Stomach (tissue), 4 donors: ENCODE measurements around the gene SPHK1.

Experiments used
- CTCF ChIP-seq, 7 experiments: fragments of 450-650 bp in 4 of 7; fragments of 200-600 bp in 3 of 7; sonication (generic) in 3 of 7; IDR thresholded peaks; one replicate each; pipeline ENCODE4 v1.5.1; 2016 to 2019; ENCODE audit warnings: antibody characterized with exemption in 7 of 7, control low read depth in 2 of 7, mild to moderate bottlenecking in 1 of 7
- EP300 ChIP-seq: sonication (generic); formaldehyde crosslinking; IDR thresholded peaks from one replicate; pipeline ENCODE4 v1.6.1; 2017; ENCODE audit warnings: antibody characterized with exemption
- POLR2A ChIP-seq, 4 donors: fragments of 450-650 bp; IDR thresholded peaks; one replicate each; pipeline ENCODE4 v1.6.1; 2016; ENCODE audit warnings: antibody characterized with exemption in 4 of 4, control low read depth in 2 of 4, mild to moderate bottlenecking in 1 of 4, moderate library complexity in 1 of 4
- POLR2AphosphoS5 ChIP-seq, 3 donors: sonication (generic); formaldehyde crosslinking; IDR thresholded peaks; one replicate each; pipeline ENCODE4 v1.6.1; 2016; ENCODE audit warnings: antibody characterized with exemption in 3 of 3

- no peak for TF ChIP-seq EP300
- TF ChIP-seq CTCF (IDR thresholded peaks at IDR 0.05), result no peak
- TF ChIP-seq POLR2A (IDR thresholded peaks at IDR 0.05), result no peak
- no peak for TF ChIP-seq POLR2AphosphoS5 (IDR thresholded peaks at IDR 0.05)
Observed at GRCh38 chr17:76410328-76410965, 26.0 kb downstream of the SPHK1 start.
